GM12872 (cell line): ENCODE measurements around the gene TCF7L1.

Experiments used
- TF ChIP-seq, protein P1 (sequence below): IDR thresholded peaks from 3 replicates; pipeline ENCODE4 v1.5.1; 2011; ENCODE audit warnings: low read depth, mild to moderate bottlenecking, low read length, moderate library complexity; ENCODE audit not compliant: insufficient read depth

Gene TCF7L1

DNA sequence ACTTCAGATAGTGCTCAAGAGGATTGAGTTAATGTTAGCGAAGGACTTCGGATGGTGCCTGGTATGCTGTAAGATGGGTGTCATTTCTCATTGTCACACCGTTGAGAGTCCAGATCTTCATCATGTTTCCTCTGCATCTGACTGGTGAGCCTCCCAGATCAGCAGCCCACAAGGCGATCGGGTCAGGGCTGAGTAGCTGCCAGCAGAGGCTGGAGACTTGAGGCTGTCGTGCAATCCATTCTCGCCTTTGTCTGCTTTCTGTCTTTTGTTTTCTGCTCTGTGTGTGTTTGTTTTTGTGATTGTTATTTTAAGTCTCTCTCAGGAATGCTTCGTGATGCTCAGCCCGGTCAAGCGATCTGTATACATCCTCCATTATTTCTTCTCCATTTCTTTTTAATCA, 98.8 kb downstream of the TCF7L1 start:
- TF ChIP-seq, protein P1, sequence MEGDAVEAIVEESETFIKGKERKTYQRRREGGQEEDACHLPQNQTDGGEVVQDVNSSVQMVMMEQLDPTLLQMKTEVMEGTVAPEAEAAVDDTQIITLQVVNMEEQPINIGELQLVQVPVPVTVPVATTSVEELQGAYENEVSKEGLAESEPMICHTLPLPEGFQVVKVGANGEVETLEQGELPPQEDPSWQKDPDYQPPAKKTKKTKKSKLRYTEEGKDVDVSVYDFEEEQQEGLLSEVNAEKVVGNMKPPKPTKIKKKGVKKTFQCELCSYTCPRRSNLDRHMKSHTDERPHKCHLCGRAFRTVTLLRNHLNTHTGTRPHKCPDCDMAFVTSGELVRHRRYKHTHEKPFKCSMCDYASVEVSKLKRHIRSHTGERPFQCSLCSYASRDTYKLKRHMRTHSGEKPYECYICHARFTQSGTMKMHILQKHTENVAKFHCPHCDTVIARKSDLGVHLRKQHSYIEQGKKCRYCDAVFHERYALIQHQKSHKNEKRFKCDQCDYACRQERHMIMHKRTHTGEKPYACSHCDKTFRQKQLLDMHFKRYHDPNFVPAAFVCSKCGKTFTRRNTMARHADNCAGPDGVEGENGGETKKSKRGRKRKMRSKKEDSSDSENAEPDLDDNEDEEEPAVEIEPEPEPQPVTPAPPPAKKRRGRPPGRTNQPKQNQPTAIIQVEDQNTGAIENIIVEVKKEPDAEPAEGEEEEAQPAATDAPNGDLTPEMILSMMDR = no peak

DNA sequence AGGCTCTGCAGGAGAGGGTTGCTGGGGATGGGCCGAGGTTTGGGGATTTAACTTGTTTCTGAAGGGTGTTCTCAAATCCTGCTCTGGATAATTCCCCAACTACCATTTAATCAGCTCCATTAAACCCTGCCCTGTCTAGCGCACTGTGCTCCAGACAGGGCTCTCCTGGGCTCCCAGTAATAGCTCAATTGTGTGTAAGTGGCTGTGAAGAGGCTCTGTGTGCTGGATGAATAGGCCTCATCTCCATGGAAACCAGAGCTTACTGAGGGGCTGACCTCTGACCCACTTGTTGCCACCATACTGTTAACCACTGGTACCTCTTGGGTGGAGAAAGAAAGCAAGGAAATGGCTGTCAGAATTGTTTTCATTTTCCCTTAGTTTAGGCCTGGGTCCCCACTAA, 101.7 kb downstream of the TCF7L1 start:
- TF ChIP-seq, protein P1 = no peak

DNA sequence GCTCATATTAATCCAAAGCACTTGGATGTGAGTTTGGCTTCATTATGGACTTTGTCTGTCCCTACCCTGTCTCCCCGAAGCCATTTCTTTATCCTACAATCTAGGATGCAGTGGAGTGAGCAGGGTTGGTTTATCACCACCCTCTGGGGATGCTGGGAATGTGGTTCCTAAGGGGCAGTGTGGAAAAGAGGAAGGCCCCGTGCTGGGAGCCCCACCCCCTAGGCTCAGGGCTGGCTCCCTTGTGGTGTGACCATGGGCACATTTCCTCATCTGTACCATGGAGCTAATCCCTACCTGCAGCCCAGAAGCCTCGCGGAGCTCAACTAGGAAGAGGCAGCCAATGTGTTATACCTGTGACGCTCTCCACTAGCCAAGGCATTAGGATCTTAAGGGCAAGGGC, 102.1 kb downstream of the TCF7L1 start:
- TF ChIP-seq, protein P1 = no peak

DNA sequence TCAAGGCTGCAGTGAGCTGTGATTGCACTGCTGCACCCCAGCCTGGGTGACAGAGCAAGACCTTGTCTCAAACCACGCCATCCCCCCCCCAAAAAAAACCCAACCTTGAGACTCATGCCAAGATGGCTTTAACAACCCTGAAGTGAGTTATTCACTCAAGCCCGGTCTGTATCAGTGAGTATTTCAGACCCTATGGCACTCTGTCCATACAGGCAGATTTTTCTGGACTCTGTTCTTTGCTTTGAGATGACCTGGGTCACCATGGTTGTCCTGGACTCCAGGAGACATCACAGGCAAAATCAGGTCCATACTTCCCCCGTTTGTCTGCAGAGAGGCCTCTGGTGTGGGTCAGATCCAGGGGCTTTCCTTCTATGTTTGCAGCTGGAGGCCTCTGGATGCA, 102.9 kb downstream of the TCF7L1 start:
- TF ChIP-seq, protein P1 = no peak

DNA sequence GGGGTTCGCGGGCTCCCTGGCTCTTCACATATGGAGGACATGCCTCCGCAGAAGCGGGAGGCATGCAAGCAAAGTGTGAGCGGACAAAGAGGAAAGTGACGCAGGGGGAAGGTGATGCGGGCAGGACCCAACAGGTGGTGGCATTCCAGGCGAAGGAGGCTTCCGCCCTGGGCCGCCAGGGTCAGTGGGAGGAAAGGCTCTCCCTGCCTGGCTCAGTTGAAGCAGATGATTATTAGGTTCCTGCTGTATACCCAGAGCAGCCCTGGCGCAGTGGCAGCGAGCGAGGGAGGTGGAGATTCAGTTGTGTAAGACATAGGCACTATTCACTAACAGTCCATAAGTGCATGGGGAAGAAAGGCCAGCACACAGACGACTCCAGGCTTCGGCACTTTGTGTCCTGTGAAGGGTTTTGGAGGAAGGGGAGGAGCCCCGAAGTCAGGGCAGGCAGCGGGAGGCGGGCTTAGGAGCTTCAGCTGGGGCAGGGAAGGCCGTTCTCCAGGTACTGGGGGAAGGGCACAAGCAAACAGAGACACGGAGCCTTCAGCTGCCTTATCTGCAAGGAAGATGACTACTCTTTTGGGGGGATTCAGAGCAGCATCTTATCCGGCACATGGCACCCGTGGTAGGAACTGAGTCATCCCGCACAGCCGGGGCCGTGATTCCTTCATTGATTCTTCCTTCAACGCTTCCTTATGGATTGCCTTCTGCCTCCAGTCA, 104.8 kb downstream of the TCF7L1 start:
- TF ChIP-seq, protein P1 = no peak

DNA sequence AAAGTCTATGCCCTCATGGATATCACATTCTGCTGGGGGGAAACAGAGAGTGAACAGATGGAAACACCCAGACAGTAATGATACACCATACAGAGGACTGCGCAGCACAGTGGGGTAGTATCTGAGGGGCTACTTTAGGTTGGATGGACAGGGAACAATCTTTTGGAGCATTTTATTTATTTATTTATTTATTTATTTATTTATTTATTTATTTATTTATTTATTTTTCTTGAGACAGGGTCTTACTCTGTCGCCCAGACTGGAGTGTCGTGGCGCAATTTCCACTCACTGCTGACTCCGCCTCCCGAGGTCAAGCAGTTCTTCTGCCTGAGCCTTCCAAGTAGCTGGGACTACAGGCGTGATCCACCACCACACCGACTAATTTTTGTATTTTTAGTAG, 105.4 kb downstream of the TCF7L1 start:
- TF ChIP-seq, protein P1 = no peak

DNA sequence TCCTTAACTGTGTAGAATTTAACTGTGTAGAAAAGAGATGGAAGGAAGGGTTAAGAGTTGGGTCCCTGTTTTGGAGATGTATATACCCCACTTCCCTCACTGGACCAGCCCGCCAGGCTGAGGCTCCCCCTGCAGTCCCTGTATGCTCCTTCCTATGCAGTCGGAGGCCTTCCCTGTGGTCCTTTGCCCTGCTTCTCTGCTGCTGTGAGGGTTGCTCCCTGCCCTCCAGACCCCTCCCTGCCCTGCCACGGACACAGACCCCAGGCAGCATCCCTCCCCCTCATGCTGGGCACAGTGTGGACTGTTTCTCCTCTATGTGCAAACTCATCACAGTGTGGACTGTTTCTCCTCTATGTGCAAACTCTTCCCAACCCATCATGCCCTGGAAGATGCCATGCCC, 105.9 kb downstream of the TCF7L1 start:
- TF ChIP-seq, protein P1 = no peak
